HAP-1 (cell line): ENCODE data around the gene AOPEP.

Source experiments
- DNase-seq, 2 experiments: peaks; one replicate each; pipeline ENCODE4 v3.0.0-alpha.2; 2016 to 2020; ENCODE audit warnings: low spot score in 2 of 2
- H3K27me3 ChIP-seq: fragments of 250-450 bp; sonication (Bioruptor Pico); 2 replicates; pipeline ENCODE4 v1.5.1; 2020; ENCODE audit warnings: low read depth, mild to moderate bottlenecking, moderate library complexity
- H3K36me3 ChIP-seq: fragments of 250-450 bp; sonication (Bioruptor Pico); replicated peaks from 2 replicates; pipeline ENCODE4 v1.5.1; 2020; ENCODE audit warnings: mild to moderate bottlenecking
- H3K4me1 ChIP-seq: fragments of 250-450 bp; sonication (Bioruptor Pico); 2 replicates; pipeline ENCODE4 v1.5.1; 2020; ENCODE audit warnings: mild to moderate bottlenecking
- H3K4me3 ChIP-seq: fragments of 250-450 bp; sonication (Bioruptor Pico); 2 replicates; pipeline ENCODE4 v1.5.1; 2020; ENCODE audit warnings: mild to moderate bottlenecking, moderate library complexity
- H3K9me3 ChIP-seq: fragments of 250-450 bp; sonication (Bioruptor Pico); 2 replicates; pipeline ENCODE4 v1.5.1; 2020; ENCODE audit warnings: mild to moderate bottlenecking, moderate library complexity
- in situ Hi-C: fragments of 300-500 bp; cut with MboI; formaldehyde crosslinking; loops from 3 replicates; pipeline ENCODE4 v1.14.3; 2020; ENCODE audit warnings: low sequenced_read_pairs, inconsistent platforms, mixed read lengths

AOPEP gene

GRCh38 chr9:95124582-95125367 is 398.3 kb downstream of the AOPEP start:
- Histone ChIP-seq H3K27me3 (no peaks in the 10 kb centered on the region), H3K4me1 (no peaks in the 10 kb centered on the region), H3K4me3 (no peak overlapping the region), H3K9me3 (no peaks in the 10 kb centered on the region), H3K36me3 (no peaks in the 10 kb centered on the region)
- no peak for DNase-seq
- in situ Hi-C loops, result loop anchor here (5.0 kb wide), 2 partner anchors 342 to 442 kb away; no protein-coding TSS in a partner anchor

GRCh38 chr9:95125652-95126051 is 399.2 kb downstream of the AOPEP start:
- H3K36me3 ChIP-seq, result no peaks in the 10 kb centered on the region
- in situ Hi-C loops, result loop anchor here (5.0 kb wide), 1 partner anchor 443 kb away; no protein-coding TSS in a partner anchor
- no peaks in the 10 kb centered on the region for H3K4me1 ChIP-seq
- no peaks in the 10 kb centered on the region for H3K27me3 ChIP-seq
- H3K4me3 ChIP-seq, result no peak overlapping the region
- DNase-seq, result no peak
- H3K9me3 ChIP-seq, result no peaks in the 10 kb centered on the region

GRCh38 chr9:95126739-95127138 is 400.2 kb downstream of the AOPEP start:
- Histone ChIP-seq H3K36me3 (no peaks in the 10 kb centered on the region), H3K4me1 (no peaks in the 10 kb centered on the region), H3K27me3 (no peaks in the 10 kb centered on the region), H3K9me3 (no peaks in the 10 kb centered on the region), H3K4me3 (no peak overlapping the region)
- DNase-seq, result no peak
- in situ Hi-C loops, result loop anchor here (5.0 kb wide), 1 partner anchor 444 kb away; no protein-coding TSS in a partner anchor

- Histone ChIP-seq H3K9me3 (no peaks in the 10 kb centered on the region), H3K27me3 (no peaks in the 10 kb centered on the region), H3K36me3 (no peaks in the 10 kb centered on the region; the same call in 1 of the 2 replicates), H3K4me1 (no peaks in the 10 kb centered on the region), H3K4me3 (no peak overlapping the region)
- in situ Hi-C loops, result loop anchor here (5.0 kb wide), 1 partner anchor 445 kb away; no protein-coding TSS in a partner anchor
- peak; percentile 60 to 87 for DNase-seq
These were observed 401.0 kb downstream of the AOPEP start for GRCh38 chr9:95127249-95128176.

GRCh38 chr9:95128177-95128524 is 401.7 kb downstream of the AOPEP start:
- Histone ChIP-seq H3K4me3 (no peak overlapping the region), H3K27me3 (no peaks in the 10 kb centered on the region), H3K9me3 (no peaks in the 10 kb centered on the region), H3K4me1 (no peaks in the 10 kb centered on the region), H3K36me3 (no peaks in the 10 kb centered on the region; the same call in 1 of the 2 replicates)
- in situ Hi-C loops, result loop anchor here (5.0 kb wide), 1 partner anchor 446 kb away; no protein-coding TSS in a partner anchor
- DNase-seq, result no peak

GRCh38 chr9:95129476-95130291 is 403.2 kb downstream of the AOPEP start:
- DNase-seq, result no peak
- in situ Hi-C loops, result loop anchor here (5.0 kb wide), 1 partner anchor 447 kb away; no protein-coding TSS in a partner anchor
- no peaks in the 10 kb centered on the region for H3K9me3 ChIP-seq
- no peaks in the 10 kb centered on the region; the same call in 1 of the 2 replicates for H3K36me3 ChIP-seq
- no peaks in the 10 kb centered on the region for H3K4me1 ChIP-seq
- no peak overlapping the region for H3K4me3 ChIP-seq
- no peaks in the 10 kb centered on the region for H3K27me3 ChIP-seq

- H3K4me3 ChIP-seq, result no peak overlapping the region
- no peaks in the 10 kb centered on the region for H3K4me1 ChIP-seq
- H3K27me3 ChIP-seq, result no peaks in the 10 kb centered on the region
- no peak for DNase-seq
- in situ Hi-C loops, result no loop called here
- no peaks in the 10 kb centered on the region; the same call in 1 of the 2 replicates for H3K36me3 ChIP-seq
- H3K9me3 ChIP-seq, result no peaks in the 10 kb centered on the region
These were observed 404.0 kb downstream of the AOPEP start for GRCh38 chr9:95130484-95130883.

GRCh38 chr9:95131023-95131943 is 404.8 kb downstream of the AOPEP start:
- peak in 1 of 2 experiments; percentile 82 for DNase-seq
- Histone ChIP-seq H3K27me3 (no peaks in the 10 kb centered on the region), H3K4me3 (no peak overlapping the region), H3K36me3 (no peaks in the 10 kb centered on the region; the same call in 1 of the 2 replicates), H3K9me3 (no peaks in the 10 kb centered on the region), H3K4me1 (no peaks in the 10 kb centered on the region)
- in situ Hi-C loops, result no loop called here

- no peak for DNase-seq
- H3K9me3 ChIP-seq, result no peaks in the 10 kb centered on the region
- H3K4me3 ChIP-seq, result no peak overlapping the region
- H3K36me3 ChIP-seq, result no peaks in the 10 kb centered on the region; the same call in 1 of the 2 replicates
- H3K27me3 ChIP-seq, result no peaks in the 10 kb centered on the region
- no peaks in the 10 kb centered on the region for H3K4me1 ChIP-seq
- in situ Hi-C loops, result no loop called here
These were observed 406.1 kb downstream of the AOPEP start for GRCh38 chr9:95132366-95133324.

GRCh38 chr9:95133325-95133705 is 406.8 kb downstream of the AOPEP start:
- no peak for DNase-seq
- H3K9me3 ChIP-seq, result no peaks in the 10 kb centered on the region
- no peaks in the 10 kb centered on the region for H3K4me1 ChIP-seq
- in situ Hi-C loops, result no loop called here
- no peaks in the 10 kb centered on the region for H3K27me3 ChIP-seq
- H3K4me3 ChIP-seq, result no peak overlapping the region
- H3K36me3 ChIP-seq, result no peaks in the 10 kb centered on the region; the same call in 1 of the 2 replicates

- H3K4me1 ChIP-seq, result no peaks in the 10 kb centered on the region
- in situ Hi-C loops, result no loop called here
- no peaks in the 10 kb centered on the region for H3K9me3 ChIP-seq
- H3K4me3 ChIP-seq, result no peak overlapping the region
- DNase-seq, result no peak
- no peaks in the 10 kb centered on the region for H3K27me3 ChIP-seq
- no peaks in the 10 kb centered on the region; the same call in 1 of the 2 replicates for H3K36me3 ChIP-seq
These were observed 408.0 kb downstream of the AOPEP start for GRCh38 chr9:95134457-95134881.
